Measurements from ENCODE around the gene B4GALT2. TPM values are rescaled to one million over a fixed set of nuclear protein-coding genes. Genes with fewer than 3 reads are reported as not detected.

The B4GALT2 gene
- total RNA-seq, 1 donor from 2014 or later, result 16.1 TPM

DNA sequence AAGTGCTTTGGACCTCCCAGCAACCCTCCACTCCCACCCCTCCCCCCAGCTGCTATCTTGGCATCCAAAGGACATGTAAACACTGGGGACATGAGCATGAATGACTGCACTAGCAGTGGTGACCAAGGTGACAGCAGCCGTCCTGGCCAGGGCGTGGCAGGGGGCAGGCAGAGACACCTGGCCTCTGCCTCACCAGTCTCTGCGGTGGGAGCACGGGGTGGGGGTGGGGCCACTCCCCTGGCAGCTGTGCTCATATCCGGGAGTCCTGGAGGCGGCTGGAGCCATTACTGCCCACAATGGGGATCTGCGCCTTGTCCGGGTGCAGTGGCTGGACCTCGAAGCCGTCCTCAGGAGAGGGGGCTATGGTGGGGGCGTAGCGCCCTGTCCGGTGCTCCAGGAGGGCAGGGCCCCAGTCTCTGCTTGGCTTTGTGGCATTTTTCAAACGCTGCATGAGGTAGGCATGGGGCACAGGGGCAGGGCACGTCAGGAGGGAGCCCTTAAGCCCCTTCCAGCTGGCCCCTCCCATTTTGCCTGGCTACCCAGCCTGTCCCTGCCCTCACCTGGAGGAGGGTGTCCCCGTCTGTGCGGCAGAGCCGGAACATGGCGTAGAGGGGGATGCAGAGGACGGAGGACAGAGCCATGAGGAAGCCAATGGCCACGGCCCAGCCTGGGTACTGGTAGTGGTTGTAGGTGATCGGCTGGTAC is 18.4 kb downstream of the B4GALT2 start:
- intact Hi-C loops (cut with micrococcal nuclease), result no loop called here

DNA sequence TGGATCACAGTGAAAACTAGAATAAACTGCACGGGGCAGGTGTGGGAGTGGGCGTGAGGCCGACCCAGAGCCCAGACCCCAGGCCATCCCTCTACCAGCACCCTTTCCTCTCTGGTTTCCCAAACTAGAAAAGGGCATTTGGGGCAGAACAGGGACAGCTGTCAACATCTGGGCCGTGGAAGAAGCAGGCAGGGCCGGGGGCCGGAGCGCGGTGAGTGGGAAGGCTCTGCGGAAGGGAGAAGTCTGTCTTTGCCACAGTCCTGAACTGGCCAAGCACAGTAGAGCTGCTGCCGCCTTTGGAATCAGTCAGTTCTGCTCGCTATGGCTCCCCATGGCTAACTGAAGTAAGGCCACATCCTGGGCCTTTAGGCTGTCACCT is 19.0 kb downstream of the B4GALT2 start:
- intact Hi-C loops (cut with micrococcal nuclease), result no loop called here

DNA sequence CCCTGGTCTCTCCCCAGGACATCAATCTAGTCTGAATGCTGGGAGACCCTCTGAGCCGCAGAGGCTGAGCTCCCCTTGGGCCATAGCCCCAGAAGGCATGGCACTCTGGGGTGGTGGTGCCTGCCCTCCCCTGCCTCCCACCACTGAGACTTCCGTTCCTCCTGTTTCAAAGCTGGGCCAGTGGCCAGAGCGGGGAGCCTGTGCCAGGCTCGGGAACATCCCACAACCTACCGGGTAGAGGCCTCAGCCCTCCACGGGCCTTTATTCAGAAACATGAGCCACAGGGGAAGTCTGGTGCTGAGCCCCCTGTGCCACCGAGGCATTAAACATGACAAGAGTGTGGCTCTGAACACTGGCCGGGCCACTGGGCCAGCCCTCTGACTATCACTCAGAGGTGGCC is 20.4 kb downstream of the B4GALT2 start:
- intact Hi-C loops (cut with micrococcal nuclease), result no loop called here

DNA sequence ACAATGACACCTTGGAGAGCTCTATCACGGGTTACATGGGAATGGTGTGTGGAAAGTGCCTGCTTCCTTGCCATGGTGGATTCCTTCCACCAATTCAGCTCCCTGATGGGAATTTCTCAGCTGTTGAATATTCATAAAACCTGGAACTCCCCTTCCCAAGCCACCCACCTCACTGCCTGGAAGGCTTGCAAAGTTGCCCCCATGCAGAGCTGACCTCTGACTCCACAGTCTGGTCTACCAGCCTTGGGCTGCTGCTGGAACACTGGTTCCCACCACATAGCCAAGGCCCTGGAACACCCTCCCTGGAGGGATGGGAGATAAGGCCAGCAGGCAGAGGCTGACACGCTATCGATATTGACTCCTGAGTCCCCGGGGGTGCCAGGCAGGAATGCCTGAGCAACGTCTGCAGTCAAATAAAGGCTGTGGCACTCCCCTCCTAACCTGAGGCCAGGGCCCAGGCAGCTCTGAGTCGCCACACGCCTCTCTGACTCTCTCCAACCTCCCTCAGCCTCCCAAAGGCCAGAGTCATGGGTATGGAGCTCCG is 21.2 kb downstream of the B4GALT2 start:
- intact Hi-C loops (cut with micrococcal nuclease), result no loop called here

DNA sequence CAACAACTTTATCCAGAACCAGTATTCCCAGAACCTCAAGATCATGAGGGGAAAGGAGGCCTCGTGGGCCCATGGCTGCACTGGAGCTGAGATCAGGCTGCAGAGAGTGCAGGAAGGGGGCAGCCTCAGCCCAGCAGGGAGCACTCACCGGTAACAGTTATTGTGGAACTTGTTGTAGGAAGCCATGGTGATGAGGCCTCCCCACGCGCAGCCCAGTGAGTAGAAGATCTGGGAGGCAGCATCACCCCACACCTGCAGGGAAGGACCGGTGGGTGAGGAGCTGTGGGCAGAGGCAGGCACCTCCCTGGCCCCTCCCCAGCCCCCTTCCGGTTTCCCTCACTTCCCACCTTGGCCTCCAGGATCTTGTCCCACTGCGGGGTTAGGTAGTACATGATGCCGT is 23.2 kb downstream of the B4GALT2 start:
- intact Hi-C loops (cut with micrococcal nuclease), result no loop called here

DNA sequence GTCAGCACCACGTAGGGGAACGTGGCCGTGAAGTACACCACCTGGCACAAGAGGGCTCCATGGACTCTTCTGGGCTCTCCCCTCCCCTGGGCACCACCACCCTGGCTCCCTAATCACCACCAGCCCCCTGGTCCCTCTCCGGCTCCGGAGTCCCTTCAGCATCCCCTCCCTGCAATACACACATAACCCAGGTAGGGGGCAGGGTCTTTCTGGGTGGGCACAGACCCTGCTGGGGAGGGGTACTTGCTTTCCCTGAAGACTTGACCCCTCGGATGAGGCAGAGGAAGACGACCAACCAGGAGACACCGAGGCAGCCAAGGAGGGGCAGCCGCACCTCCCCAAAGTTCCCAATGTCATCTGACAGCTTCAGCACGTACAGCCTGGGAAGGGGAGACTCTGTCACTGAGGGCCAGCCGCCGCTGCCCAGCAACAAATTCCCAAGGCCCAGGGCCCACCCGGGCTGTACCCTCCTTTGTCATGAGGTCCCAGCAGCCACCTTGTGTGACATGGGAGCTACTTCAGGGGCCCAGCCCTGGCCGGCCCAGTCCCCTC is 23.7 kb downstream of the B4GALT2 start:
- intact Hi-C loops (cut with micrococcal nuclease), result no loop called here

DNA sequence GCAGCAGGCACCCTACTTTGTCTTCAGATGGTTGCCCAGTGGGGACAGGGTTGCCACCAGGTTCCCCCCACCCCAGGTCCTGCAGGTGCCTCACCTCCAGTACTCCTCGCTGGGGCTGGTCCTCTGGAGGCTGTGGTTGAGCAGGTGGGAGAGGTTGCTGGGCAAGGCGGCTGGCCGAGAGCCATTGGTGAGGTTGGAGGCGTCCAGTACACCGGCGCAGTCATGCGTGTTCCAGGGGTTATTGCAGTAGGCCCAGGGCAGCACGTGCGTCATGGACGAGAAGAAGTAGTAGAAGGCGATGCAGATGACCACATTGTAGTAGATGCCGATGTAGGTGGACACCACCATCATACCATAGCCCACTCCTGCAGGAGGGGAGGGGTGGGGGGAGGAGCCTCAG is 29.2 kb downstream of the B4GALT2 start:
- intact Hi-C loops (cut with micrococcal nuclease), result no loop called here

DNA sequence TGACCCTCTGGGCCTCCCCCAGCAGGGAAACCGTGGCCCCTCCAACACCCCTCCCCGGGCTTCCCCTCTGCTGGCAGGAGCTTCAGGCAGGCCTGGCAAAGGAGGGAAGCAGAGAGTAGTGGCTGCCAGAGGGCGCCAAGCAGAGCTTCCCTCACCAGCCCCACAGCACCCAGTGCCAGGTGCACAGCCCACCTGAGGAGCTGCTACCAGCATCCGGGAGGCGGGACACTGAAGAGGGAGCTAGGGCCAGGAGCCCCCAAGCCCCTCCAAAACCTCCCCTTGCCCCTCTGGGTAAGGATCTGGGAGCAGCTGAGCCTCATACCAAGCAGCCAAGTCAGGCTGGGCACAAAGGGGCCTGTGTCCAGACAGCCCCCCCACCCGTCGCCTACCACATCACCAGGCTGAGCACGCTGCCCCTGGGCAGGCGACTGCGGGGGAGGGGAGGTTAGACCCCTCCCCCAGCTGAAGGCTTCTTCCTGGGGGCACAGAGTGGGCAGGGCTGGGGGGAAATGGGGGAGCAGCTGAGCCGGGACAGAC is 32.0 kb downstream of the B4GALT2 start:
- intact Hi-C loops (cut with micrococcal nuclease), result no loop called here

DNA sequence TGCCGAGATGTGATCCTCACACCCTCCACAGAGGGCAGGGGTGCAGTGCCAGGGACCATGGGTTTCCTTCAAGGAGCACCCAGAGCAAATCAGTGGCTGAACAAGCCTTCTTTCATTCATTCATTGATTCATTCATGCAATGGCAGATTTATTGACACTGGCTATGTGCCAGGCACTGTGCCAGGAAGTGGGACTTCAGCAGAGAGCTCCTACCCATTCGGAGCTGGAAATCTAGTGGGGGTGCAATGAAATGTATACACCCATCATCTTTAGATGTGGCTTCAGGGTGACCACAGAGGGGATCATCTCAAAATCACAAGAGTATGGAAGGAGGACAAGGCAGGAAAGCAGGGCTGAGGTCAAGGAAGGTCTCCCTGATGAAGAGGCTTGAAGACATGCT is 33.4 kb downstream of the B4GALT2 start:
- intact Hi-C loops (cut with micrococcal nuclease), result no loop called here

DNA sequence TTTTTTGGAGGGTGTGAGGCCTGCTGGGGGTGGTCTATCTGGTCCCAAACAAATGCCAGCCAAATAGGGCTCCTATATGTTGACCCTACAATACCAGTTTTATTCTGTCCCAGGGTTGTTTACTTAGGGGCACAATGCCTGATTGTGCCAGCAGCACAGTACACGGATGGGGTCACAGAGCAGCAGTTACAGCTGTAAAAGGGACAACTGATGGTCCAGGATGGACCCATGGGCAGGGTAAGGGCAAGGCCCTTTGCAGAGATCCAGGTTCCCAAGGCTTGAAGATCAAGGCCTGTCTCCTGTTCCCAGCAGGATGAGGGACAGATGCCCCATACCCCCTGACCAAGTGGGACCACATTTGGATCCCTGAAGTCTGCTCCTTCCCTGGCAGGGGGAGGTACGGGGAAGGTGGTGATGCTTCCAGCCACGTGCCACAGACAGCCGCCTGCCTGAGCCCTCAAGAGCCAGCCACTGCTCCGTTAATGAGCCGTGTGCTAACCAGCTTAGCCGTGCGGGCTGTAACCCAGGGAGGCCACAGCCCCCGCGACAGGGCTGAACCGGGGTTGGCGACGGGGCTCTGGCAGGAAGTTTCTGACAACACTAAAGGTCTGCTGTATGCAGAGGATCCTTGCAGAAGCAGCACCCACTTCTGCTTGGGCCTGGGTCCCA is 34.1 kb downstream of the B4GALT2 start:
- intact Hi-C loops (cut with micrococcal nuclease), result no loop called here

DNA sequence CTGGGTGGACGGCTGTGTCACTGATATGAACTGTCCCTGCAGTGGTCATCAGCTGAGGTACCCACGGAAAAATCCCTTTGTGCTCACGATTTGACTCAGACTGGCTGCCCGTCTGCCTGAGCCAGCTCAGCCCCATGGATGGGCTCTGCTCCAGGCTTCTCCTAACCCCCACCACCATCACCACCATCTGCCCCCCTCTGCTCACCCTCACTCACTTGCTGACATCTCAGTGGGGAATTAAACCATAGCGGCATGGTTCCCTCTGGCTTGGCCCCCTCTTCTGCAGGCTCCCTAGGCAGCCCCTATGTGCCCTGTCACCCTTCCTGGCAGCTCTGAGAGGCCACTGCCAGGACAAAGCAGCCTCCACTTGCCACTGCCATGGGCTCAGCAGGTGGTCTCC is 34.9 kb downstream of the B4GALT2 start:
- intact Hi-C loops (cut with micrococcal nuclease), result no loop called here

DNA sequence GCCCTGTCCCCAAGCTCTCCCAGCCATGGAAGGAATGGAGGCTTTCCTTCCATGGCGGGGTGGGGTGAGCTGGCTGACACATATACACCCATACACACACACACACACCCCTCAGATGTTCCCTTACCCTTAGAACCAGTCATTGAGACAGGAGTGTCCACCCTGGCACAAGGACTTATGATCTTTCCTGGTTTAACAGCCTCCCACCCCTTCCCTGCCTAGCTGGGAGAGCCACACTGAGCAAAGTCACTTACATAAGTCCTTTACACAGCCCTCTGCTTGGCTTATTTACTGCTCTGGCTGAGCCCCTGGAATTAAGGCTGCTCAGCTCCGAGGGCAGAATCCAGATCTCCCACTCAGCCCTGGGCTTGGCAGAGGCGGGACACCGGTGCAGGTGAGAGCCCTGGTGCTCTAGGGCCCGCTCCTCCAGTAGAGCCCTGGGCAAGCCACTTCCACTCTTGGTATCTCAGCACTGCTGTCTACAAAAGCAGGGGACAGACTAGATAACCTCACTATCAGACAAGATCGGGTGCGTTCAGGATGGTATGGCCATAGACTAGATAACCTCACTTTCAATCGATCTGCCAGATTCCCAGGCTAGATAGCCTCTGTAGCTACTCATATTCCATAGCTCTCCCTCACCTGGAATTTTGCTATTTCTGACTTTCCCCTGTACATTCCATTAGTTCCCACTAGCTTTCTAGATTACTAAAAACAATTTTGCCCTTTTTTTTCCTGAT is 35.5 kb downstream of the B4GALT2 start:
- intact Hi-C loops (cut with micrococcal nuclease), result no loop called here

DNA sequence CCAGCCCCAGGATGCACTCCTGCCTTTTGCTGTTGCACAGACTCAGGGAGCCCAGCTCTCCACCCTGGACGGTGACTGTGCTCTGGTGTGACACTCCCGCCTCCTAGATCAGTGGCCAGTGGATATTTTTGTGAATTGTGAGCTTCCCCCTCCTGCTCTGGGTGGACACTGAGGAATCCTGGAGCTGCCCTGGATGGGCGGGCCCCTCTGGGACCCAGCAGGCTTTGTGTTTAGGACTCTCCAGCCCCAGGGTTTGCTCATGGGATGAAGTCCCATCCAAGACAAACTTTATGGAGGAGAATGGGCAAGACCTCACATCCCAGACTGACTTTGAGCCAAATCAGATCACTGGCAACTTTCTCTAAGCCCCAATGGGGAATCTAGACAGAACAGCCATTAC is 36.2 kb downstream of the B4GALT2 start:
- intact Hi-C loops (cut with micrococcal nuclease), result no loop called here

DNA sequence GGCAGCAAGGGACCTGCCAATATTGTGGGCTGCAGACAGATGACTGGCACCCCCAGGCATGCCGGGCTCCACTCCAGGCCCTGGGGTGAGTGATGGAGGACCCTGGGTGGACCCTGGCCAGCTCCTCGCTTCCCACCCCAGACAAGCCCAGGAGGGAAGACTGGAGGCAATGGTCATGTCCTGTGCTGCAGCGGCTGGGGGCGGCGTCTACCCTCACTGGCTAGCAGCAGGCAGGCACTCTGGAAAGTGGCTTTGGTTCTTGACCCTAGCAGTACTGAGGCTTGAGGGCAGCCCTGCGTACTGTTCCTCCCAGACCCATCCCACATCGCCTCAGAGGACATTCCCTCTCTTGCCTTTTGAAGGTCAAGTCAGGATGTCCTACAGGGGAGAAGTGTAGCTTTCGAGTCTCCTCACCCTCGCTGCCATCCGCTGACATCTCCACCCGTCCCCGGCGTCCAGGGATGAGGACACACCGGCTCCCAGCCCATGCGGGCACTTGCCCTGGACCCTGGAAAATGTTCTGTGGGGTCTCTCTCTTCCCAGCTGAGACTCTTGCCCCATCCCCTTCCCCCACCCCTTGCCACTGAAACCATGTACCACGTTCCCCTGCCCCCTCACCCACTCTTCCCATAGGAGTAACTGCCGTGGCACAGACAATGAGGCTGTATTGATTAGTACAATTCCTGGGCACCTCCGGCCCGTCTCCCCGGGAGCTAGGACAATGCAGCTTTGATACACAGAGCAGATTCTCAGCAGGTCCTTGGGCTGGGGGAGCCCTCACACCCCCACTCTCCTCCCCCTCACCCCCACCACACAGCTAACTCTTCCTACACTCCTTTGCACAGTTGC is 37.3 kb downstream of the B4GALT2 start:
- intact Hi-C loops (cut with micrococcal nuclease), result no loop called here

DNA sequence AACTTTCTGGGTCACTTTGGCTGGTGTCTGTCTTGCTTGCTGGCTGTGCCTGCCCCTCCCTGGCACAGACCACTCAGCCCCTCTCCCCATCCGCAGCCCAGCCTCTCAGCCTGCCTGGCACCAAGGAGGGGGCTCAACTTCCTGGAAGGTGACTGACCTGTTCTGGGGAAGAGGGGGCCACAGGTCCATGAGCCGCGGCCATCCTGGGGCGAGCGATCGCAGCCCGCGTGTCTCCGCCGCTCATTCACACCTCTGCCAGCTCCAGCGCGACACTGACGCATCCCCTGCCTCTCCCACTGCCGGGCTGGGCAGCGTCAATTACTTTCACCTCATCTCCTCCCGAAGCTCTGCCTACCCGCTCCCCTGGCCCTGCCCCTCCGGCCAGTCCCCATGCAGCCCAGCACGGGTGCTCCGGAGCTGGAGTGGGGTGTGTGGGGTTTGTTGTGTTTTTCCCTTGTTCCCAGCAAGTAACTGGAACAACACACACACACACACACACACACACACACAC is 37.9 kb downstream of the B4GALT2 start:
- intact Hi-C loops (cut with micrococcal nuclease), result no loop called here

DNA sequence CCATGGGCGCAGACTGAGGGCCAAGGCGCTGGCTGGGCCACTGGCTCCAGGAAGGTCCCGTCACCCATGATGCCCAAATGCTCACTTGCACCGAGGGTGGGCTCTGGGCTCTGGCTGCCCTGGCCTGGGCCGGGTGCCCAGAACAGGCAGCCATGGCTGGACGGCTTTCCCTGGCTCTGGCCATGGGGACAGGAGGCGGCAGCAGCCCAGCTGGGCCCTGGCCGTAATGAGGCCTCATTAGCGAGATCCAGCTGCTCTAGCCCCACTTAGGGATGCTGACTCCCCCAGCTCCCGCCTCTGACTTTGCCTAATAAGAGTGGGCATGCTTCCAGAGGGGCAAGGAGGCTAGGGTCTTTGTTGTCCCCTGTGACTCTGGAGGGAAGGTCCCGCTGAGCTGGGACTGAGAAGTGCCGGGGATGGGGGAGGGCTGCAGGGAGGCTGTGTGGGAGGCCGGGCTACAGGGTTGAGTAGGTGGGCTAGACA is 40.5 kb downstream of the B4GALT2 start:
- intact Hi-C loops (cut with micrococcal nuclease), result no loop called here

DNA sequence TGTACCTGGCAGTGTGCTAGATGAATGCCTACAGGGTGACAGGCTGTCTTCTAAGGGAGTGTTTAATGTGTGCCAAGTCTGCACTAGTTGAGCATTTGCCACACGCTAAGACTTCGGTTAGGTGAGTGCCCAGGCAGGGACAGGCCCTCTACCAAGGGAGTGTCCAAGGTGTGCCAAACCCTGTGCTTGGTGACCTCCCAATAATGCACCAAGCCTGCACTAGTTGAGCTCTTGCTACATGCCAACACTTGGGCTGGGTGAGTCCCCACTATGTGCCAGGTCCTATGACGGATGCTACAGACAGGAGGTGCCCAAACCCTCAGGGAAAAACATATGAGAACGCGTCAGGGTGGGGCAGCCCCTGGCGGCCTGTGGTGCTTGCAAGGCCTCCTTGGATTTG is 41.5 kb downstream of the B4GALT2 start:
- intact Hi-C loops (cut with micrococcal nuclease), result no loop called here

DNA sequence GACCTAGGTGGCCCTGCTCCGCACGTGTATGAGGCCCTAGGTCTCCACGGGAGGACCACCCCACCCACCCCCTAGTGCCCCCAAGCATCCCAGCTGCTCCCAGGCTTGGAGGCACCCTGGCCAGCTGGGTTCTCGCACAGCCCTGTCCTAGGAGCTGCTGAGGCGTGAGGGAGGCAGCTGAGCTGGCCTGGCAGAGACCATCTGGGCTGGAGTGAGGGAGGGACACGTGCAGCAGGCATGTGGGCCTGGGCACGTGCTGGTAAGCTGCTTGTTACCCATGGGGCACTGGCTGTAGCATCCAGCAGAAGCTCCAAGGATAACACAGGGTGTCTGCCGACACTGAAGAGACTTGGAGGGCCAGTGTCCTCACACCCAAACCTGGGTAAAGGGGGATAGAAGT is 42.1 kb downstream of the B4GALT2 start:
- intact Hi-C loops (cut with micrococcal nuclease), result no loop called here

DNA sequence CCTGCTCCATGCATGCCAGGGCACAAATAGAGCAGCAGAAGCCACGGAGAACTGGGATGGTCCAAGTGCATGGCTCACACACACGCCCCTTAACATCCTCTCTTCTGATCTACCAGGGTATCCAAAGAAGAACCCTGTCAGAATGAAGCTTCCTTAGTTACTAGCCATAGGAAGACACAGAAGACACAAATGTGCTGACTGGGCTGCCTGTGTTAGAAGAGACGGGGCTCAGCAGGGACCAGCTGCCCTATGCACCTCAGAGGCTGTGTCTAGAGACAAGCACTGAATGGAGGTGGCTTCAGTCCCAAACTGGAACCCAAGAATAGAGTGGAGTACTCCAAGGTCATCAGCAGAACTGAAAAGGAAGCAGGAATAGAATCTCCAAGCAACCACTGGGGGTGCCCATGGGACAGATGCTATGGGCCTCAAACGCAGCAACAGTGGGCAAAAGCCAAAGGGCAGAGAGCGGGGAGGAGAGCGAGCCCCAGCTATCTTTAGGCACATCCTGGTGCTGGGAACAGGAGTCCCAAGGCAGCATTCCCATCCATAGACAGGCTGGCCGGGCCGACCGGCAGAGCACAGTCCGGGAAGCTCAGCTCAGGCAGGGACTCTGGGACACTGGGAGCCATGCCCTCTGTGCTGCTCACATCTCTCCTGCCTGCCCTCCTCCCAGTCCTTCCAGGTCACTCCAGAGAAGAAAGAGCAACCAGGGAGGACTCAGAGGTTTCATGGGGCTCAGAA is 42.7 kb downstream of the B4GALT2 start:
- intact Hi-C loops (cut with micrococcal nuclease), result no loop called here
